Measurements from ENCODE around the gene PTPRJ. TPM values are rescaled to one million over a fixed set of nuclear protein-coding genes. Genes with fewer than 3 reads are reported as not detected.
A peak's percentile ranks its signal among the peaks of the same experiment; 100 is the strongest.
"Not testable (repeated sequence)": the region's sequence is repeated elsewhere in the genome, so short reads cannot be mapped to it uniquely, and the experiment has no call there.

PTPRJ gene
- polyA plus RNA-seq, result 8.6 and 9.3 TPM in 2 replicates
- polyA minus RNA-seq, result 39.7 and 40.3 TPM in 2 replicates

DNA sequence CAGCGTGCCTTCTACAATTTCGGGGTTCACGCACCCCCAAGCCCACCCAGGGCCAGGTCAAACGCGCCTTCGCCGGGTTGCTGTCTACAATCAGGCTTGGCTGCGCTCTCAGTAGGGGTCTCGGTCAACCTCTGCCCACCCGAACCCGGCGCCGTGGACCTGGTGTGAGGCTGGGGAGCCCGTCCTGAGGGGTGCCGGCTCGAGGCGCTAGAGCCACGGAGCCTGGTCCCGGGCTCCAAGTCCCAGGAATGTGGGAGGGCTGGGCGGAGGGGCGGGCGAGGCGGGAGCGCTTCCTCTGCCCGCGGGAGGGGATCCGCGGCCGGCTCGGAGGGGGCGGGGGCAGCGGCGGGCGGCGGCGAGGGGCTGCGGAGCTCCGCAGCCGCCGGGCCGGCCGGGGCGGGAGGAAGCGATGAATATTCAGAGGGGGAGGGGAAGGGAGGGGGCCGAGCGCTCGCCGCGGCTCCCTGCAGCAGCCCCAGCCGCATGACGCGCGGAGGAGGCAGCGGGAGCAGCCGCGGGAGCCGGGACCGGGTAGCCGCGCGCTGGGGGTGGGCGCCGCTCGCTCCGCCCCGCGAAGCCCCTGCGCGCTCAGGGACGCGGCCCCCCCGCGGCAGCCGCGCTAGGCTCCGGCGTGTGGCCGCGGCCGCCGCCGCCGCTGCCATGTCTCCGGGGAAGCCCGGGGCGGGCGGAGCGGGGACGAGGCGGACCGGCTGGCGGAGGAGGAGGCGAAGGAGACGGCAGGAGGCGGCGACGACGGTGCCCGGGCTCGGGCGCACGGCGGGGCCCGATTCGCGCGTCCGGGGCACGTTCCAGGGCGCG is at the start of gene PTPRJ:
Gene PTPRJ, plus strand, starts transcription at position 472 of the 819 bp plus-strand sequence. CDS start 354 bp downstream, outside the sequence.
- H3K9ac ChIP-seq (ENCODE audit: low read length), result peak within 1 kb of the TSS; percentile 81
- H2AFZ ChIP-seq (ENCODE audit: low read depth, low read length), result peak within 1 kb of the TSS; percentile 56
- H3K27ac ChIP-seq (ENCODE audit: low read length), result peak within 1 kb of the TSS; percentile 45

DNA sequence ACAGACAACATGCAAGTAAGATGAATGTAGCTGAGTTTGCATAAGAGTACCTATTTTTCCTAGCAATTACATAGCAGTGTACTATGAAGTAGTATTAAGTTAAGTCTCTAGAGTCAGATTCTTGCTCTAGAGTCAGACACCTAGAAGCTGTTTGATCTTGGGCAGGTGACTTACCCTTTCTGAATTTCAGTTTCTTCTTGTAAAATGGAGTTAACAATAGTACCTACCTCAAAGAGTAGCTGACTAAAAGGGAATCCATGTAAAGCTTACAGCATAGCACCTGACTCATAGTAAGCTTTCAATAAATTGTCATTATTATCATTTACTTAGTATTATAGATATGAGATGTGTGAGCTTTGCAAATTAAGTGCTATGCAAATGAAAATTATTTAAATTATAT is 47.8 kb upstream of the PTPRJ start:
- no peak overlapping the region for H3K4me2 ChIP-seq (ENCODE audit: low read length)
- no peaks in the 10 kb centered on the region for H3K9me2 ChIP-seq (ENCODE audit: insufficient read depth, low read length)
- H3K27ac ChIP-seq (ENCODE audit: low read length), result no peak overlapping the region
- H3F3A ChIP-seq (ENCODE audit: insufficient read depth, low read length, poor library complexity, severe bottlenecking), result no peaks in the 10 kb centered on the region
- H3K79me2 ChIP-seq (replicated peaks; ENCODE audit: insufficient read depth, low read length), result no peaks in the 10 kb centered on the region
- H3K9me3 ChIP-seq (ENCODE audit: low read length), result no peaks in the 10 kb centered on the region
- H3K9ac ChIP-seq (ENCODE audit: low read length), result no peak overlapping the region
- no peaks in the 10 kb centered on the region for H3K27me3 ChIP-seq (ENCODE audit: insufficient read depth, low read depth, low read length)
- H2AFZ ChIP-seq (ENCODE audit: low read depth, low read length), result no peak overlapping the region
- no peak overlapping the region for H3K4me3 ChIP-seq (ENCODE audit: low read length)
- no peaks in the 10 kb centered on the region for H3K36me3 ChIP-seq (ENCODE audit: insufficient read depth, low read length)
- no peak for TF ChIP-seq EP300 (conservative IDR thresholded peaks at IDR 0.05; ENCODE audit: poor library complexity, severe bottlenecking)
- TF ChIP-seq POLR2AphosphoS5 (IDR thresholded peaks at IDR 0.05), result no peak
- TF ChIP-seq, protein P1, sequence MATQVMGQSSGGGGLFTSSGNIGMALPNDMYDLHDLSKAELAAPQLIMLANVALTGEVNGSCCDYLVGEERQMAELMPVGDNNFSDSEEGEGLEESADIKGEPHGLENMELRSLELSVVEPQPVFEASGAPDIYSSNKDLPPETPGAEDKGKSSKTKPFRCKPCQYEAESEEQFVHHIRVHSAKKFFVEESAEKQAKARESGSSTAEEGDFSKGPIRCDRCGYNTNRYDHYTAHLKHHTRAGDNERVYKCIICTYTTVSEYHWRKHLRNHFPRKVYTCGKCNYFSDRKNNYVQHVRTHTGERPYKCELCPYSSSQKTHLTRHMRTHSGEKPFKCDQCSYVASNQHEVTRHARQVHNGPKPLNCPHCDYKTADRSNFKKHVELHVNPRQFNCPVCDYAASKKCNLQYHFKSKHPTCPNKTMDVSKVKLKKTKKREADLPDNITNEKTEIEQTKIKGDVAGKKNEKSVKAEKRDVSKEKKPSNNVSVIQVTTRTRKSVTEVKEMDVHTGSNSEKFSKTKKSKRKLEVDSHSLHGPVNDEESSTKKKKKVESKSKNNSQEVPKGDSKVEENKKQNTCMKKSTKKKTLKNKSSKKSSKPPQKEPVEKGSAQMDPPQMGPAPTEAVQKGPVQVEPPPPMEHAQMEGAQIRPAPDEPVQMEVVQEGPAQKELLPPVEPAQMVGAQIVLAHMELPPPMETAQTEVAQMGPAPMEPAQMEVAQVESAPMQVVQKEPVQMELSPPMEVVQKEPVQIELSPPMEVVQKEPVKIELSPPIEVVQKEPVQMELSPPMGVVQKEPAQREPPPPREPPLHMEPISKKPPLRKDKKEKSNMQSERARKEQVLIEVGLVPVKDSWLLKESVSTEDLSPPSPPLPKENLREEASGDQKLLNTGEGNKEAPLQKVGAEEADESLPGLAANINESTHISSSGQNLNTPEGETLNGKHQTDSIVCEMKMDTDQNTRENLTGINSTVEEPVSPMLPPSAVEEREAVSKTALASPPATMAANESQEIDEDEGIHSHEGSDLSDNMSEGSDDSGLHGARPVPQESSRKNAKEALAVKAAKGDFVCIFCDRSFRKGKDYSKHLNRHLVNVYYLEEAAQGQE (IDR thresholded peaks at IDR 0.05; ENCODE audit: borderline replicate concordance), result no peak
- TF ChIP-seq MXI1 (conservative IDR thresholded peaks at IDR 0.05; ENCODE audit: poor library complexity, severe bottlenecking), result no peak
- no peak for TF ChIP-seq TAF1 (IDR thresholded peaks at IDR 0.05; ENCODE audit: low read depth)
- TF ChIP-seq, protein P2, sequence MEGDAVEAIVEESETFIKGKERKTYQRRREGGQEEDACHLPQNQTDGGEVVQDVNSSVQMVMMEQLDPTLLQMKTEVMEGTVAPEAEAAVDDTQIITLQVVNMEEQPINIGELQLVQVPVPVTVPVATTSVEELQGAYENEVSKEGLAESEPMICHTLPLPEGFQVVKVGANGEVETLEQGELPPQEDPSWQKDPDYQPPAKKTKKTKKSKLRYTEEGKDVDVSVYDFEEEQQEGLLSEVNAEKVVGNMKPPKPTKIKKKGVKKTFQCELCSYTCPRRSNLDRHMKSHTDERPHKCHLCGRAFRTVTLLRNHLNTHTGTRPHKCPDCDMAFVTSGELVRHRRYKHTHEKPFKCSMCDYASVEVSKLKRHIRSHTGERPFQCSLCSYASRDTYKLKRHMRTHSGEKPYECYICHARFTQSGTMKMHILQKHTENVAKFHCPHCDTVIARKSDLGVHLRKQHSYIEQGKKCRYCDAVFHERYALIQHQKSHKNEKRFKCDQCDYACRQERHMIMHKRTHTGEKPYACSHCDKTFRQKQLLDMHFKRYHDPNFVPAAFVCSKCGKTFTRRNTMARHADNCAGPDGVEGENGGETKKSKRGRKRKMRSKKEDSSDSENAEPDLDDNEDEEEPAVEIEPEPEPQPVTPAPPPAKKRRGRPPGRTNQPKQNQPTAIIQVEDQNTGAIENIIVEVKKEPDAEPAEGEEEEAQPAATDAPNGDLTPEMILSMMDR (IDR thresholded peaks at IDR 0.05; ENCODE audit: poor library complexity, severe bottlenecking), result no peak
- no peak for TF ChIP-seq SMC3 (conservative IDR thresholded peaks at IDR 0.05; ENCODE audit: poor library complexity)
- TF ChIP-seq EZH2 (IDR thresholded peaks at IDR 0.05; ENCODE audit: borderline replicate concordance, insufficient read depth, low read length, poor library complexity, severe bottlenecking), result no peak
- no peak for TF ChIP-seq RAD21 (conservative IDR thresholded peaks at IDR 0.05)
- no peaks in the 10 kb centered on the region for H4K20me1 ChIP-seq (ENCODE audit: insufficient read depth)

More for the DNA sequence above, at the start of gene PTPRJ:
- no peaks in the 10 kb centered on the region for H4K20me1 ChIP-seq (ENCODE audit: insufficient read depth)
- H3K79me2 ChIP-seq (replicated peaks; ENCODE audit: insufficient read depth, low read length), result peaks cover 28% of the 10 kb centered on the region
- no peaks in the 10 kb centered on the region for H3K36me3 ChIP-seq (ENCODE audit: insufficient read depth, low read length)
- H3F3A ChIP-seq (ENCODE audit: insufficient read depth, low read length, poor library complexity, severe bottlenecking), result no peaks in the 10 kb centered on the region
- H3K4me2 ChIP-seq (ENCODE audit: low read length), result peak within 1 kb of the TSS; percentile 19
- H3K9me3 ChIP-seq (ENCODE audit: low read length), result no peaks in the 10 kb centered on the region
- H3K4me3 ChIP-seq (ENCODE audit: low read length), result peak within 1 kb of the TSS; percentile 86
- no peaks in the 10 kb centered on the region for H3K9me2 ChIP-seq (ENCODE audit: insufficient read depth, low read length)
- peak; percentile 20 for TF ChIP-seq RAD21 (conservative IDR thresholded peaks at IDR 0.05)
- TF ChIP-seq TAF1 (IDR thresholded peaks at IDR 0.05; ENCODE audit: low read depth), result no peak
- TF ChIP-seq EP300 (conservative IDR thresholded peaks at IDR 0.05; ENCODE audit: poor library complexity, severe bottlenecking), result no peak
- no peak for TF ChIP-seq EZH2 (IDR thresholded peaks at IDR 0.05; ENCODE audit: borderline replicate concordance, insufficient read depth, low read length, poor library complexity, severe bottlenecking)
- TF ChIP-seq POLR2AphosphoS5 (IDR thresholded peaks at IDR 0.05), result peak; percentile 51
- TF ChIP-seq SMC3 (conservative IDR thresholded peaks at IDR 0.05; ENCODE audit: poor library complexity), result no peak
- no peaks in the 10 kb centered on the region for H3K27me3 ChIP-seq (ENCODE audit: insufficient read depth, low read depth, low read length)

DNA sequence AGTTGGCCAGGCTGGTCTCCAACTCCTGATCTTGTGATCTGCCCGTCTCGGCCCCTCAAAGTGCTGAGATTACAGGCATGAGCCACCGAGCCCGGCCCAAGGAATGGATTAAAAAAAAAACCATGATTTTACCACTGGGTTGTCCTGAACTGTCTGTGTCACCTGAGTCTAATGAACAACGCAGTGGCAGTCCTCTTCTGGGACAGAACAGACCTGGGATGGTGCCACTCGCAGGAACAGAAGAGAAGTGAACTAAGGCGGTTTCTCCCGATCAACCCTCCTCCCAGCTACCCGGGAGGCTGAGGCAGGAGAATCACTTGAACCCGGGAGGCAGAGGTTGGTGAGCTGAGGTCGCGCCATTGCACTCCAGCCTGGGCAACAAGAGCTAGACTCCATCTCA is 46.6 kb upstream of the PTPRJ start:
- H3F3A ChIP-seq (ENCODE audit: insufficient read depth, low read length, poor library complexity, severe bottlenecking); H3K79me2 ChIP-seq (replicated peaks; ENCODE audit: insufficient read depth, low read length); H3K27me3 ChIP-seq (ENCODE audit: insufficient read depth, low read depth, low read length); H3K27ac ChIP-seq (ENCODE audit: low read length); H4K20me1 ChIP-seq (ENCODE audit: insufficient read depth); H3K4me3 ChIP-seq (ENCODE audit: low read length); H3K9me3 ChIP-seq (ENCODE audit: low read length); H3K4me2 ChIP-seq (ENCODE audit: low read length); H2AFZ ChIP-seq (ENCODE audit: low read depth, low read length); H3K9me2 ChIP-seq (ENCODE audit: insufficient read depth, low read length); H3K9ac ChIP-seq (ENCODE audit: low read length); H3K36me3 ChIP-seq (ENCODE audit: insufficient read depth, low read length): not testable (repeated sequence)
